ENCODE data around the gene COL10A1. TPM values are rescaled to one million over a fixed set of nuclear protein-coding genes. Genes with fewer than 3 reads are reported as not detected.

Gene COL10A1
- total RNA-seq, 1 experiment from 2014 or later, result not detected

- POLR2A ChIA-PET (ENCODE audit: low non-redundant PET), result no interaction called here
- H3K27ac ChIP-seq (ENCODE audit: low read depth, low read length, poor library complexity, severe bottlenecking), result no peak overlapping the region
- no peak for DNase-seq (ENCODE audit: low spot score)
- CTCF ChIA-PET, result no interaction called here
- no peak for TF ChIP-seq EZH2 (IDR thresholded peaks at IDR 0.05; ENCODE audit: borderline replicate concordance, low read depth, low read length, poor library complexity, severe bottlenecking)
- TF ChIP-seq CTCF (conservative IDR thresholded peaks at IDR 0.05; ENCODE audit: low read depth, low read length), result no peak
- peaks cover 3% of the 10 kb centered on the region for H3K4me1 ChIP-seq (ENCODE audit: insufficient read depth, low read length, poor library complexity, severe bottlenecking)
- no peak overlapping the region for H3K4me3 ChIP-seq (ENCODE audit: low read depth, low read length, poor library complexity, severe bottlenecking)
- H3K27me3 ChIP-seq (replicated peaks; ENCODE audit: insufficient read depth, low read depth, low read length, poor library complexity), result no peaks in the 10 kb centered on the region
- BruUV-seq (replicated peaks), result no TSS peak
- intact Hi-C loops (cut with micrococcal nuclease; ENCODE audit: unreplicated experiment), result no loop called here
- H3K9me3 ChIP-seq (ENCODE audit: low read depth, low read length, poor library complexity, severe bottlenecking), result no peaks in the 10 kb centered on the region
- H3K36me3 ChIP-seq (ENCODE audit: insufficient read depth, low read length, poor library complexity, severe bottlenecking), result no peaks in the 10 kb centered on the region
These were observed 53.6 kb downstream of the COL10A1 start for GRCh38 chr6:116072368-116072767.

- Histone ChIP-seq H3K27me3 (replicated peaks; ENCODE audit: insufficient read depth, low read depth, low read length, poor library complexity) (no peaks in the 10 kb centered on the region), H3K4me3 (ENCODE audit: low read depth, low read length, poor library complexity, severe bottlenecking) (no peak overlapping the region), H3K27ac (ENCODE audit: low read depth, low read length, poor library complexity, severe bottlenecking) (no peak overlapping the region), H3K36me3 (ENCODE audit: insufficient read depth, low read length, poor library complexity, severe bottlenecking) (no peaks in the 10 kb centered on the region), H3K4me1 (ENCODE audit: insufficient read depth, low read length, poor library complexity, severe bottlenecking) (peaks cover 3% of the 10 kb centered on the region), H3K9me3 (ENCODE audit: low read depth, low read length, poor library complexity, severe bottlenecking) (no peaks in the 10 kb centered on the region)
- BruUV-seq (replicated peaks), result no TSS peak
- no peak for DNase-seq (ENCODE audit: low spot score)
- intact Hi-C loops (cut with micrococcal nuclease; ENCODE audit: unreplicated experiment), result no loop called here
- no peak for TF ChIP-seq EZH2 (IDR thresholded peaks at IDR 0.05; ENCODE audit: borderline replicate concordance, low read depth, low read length, poor library complexity, severe bottlenecking)
- TF ChIP-seq CTCF (conservative IDR thresholded peaks at IDR 0.05; ENCODE audit: low read depth, low read length), result no peak
- ChIA-PET CTCF (interaction anchor here (0.6 kb wide), 1 partner anchor 39 kb away, joined by 7 read pairs; no protein-coding TSS in a partner anchor), POLR2A (ENCODE audit: low non-redundant PET) (no interaction called here)
These were observed 55.1 kb downstream of the COL10A1 start for GRCh38 chr6:116070616-116071389.

- Histone ChIP-seq H3K27me3 (replicated peaks; ENCODE audit: insufficient read depth, low read depth, low read length, poor library complexity) (no peaks in the 10 kb centered on the region), H3K27ac (ENCODE audit: low read depth, low read length, poor library complexity, severe bottlenecking) (no peak overlapping the region), H3K36me3 (ENCODE audit: insufficient read depth, low read length, poor library complexity, severe bottlenecking) (no peaks in the 10 kb centered on the region), H3K4me3 (ENCODE audit: low read depth, low read length, poor library complexity, severe bottlenecking) (no peak overlapping the region), H3K4me1 (ENCODE audit: insufficient read depth, low read length, poor library complexity, severe bottlenecking) (peaks cover 3% of the 10 kb centered on the region), H3K9me3 (ENCODE audit: low read depth, low read length, poor library complexity, severe bottlenecking) (no peaks in the 10 kb centered on the region)
- intact Hi-C loops (cut with micrococcal nuclease; ENCODE audit: unreplicated experiment), result no loop called here
- CTCF ChIA-PET, result interaction anchor here (0.6 kb wide), 1 partner anchor 39 kb away, joined by 7 read pairs; no protein-coding TSS in a partner anchor
- TF ChIP-seq EZH2 (IDR thresholded peaks at IDR 0.05; ENCODE audit: borderline replicate concordance, low read depth, low read length, poor library complexity, severe bottlenecking), result no peak
- no peak for TF ChIP-seq CTCF (conservative IDR thresholded peaks at IDR 0.05; ENCODE audit: low read depth, low read length)
- DNase-seq (ENCODE audit: low spot score), result no peak
- no TSS peak for BruUV-seq (replicated peaks)
- POLR2A ChIA-PET (ENCODE audit: low non-redundant PET), result no interaction called here
These were observed 55.8 kb downstream of the COL10A1 start for GRCh38 chr6:116070101-116070500.

Other genes with a start within 250 kb of the COL10A1 start
- 10.0 and 12.3 TPM in 2 replicates for gene FRK, start 65.2 kb downstream of the COL10A1 start, total RNA-seq (2021)
- gene NT5DC1, start 25.3 kb downstream of the COL10A1 start, total RNA-seq (2021), result 37.9 and 47.9 TPM in 2 replicates
- 17.2 and 17.7 TPM in 2 replicates for gene TSPYL4, start 127.9 kb upstream of the COL10A1 start, total RNA-seq (2021)
- gene TSPYL1, start 153.8 kb upstream of the COL10A1 start, total RNA-seq (2021), result 39.7 and 41.1 TPM in 2 replicates
- gene DSE, start 244.8 kb upstream of the COL10A1 start, total RNA-seq (2021), result 31.4 and 33.3 TPM in 2 replicates

Data from A673 (cell line).